OCI-LY3 (cell line): ENCODE measurements around the gene ITGA2.

Experiments used
- CTCF ChIP-seq: fragments of 200-600, 300-600 bp; sonication (generic); IDR thresholded peaks from 2 replicates; pipeline ENCODE4 v1.5.1; 2014; ENCODE audit warnings: antibody characterized with exemption, low read length, low read depth
- EZH2phosphoT487 ChIP-seq: fragments of 200-600 bp; shearing (Covaris generic); IDR thresholded peaks from 2 replicates; pipeline ENCODE4 v1.6.1; 2018; ENCODE audit warnings: antibody characterized with exemption, mixed run types, low read depth

GRCh38 chr5:53025487-53025886, 36.3 kb downstream of the ITGA2 start:
- TF ChIP-seq CTCF = no peak
- TF ChIP-seq EZH2phosphoT487 = no peak
